ENCODE results near the gene EFNA3. TPM values are rescaled to one million over a fixed set of nuclear protein-coding genes. Genes with fewer than 3 reads are reported as not detected.

Gene EFNA3
- total and polyA plus RNA-seq, 2 experiments from 2014 or later = 10.3 to 13.6 TPM

DNA sequence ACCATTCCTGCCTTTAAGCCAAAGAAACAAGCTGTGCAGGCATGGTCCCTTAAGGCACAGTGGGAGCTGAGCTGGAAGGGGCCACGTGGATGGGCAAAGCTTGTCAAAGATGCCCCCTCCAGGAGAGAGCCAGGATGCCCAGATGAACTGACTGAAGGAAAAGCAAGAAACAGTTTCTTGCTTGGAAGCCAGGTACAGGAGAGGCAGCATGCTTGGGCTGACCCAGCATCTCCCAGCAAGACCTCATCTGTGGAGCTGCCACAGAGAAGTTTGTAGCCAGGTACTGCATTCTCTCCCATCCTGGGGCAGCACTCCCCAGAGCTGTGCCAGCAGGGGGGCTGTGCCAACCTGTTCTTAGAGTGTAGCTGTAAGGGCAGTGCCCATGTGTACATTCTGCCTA, 55.7 kb downstream of the EFNA3 start:
- H2AFZ ChIP-seq = no peak overlapping the region
- DNase-seq (ENCODE audit: low spot score) (no peak), ATAC-seq (no peak)
- H3K9me2 ChIP-seq (ENCODE audit: insufficient read depth) = no peaks in the 10 kb centered on the region
- no peaks in the 10 kb centered on the region for H3K9me3 Mint-ChIP-seq
- H3K27ac Mint-ChIP-seq = no peak overlapping the region
- H3K36me3 ChIP-seq (ENCODE audit: insufficient read depth) = no peaks in the 10 kb centered on the region
- peaks cover 22% of the 10 kb centered on the region for H3F3A ChIP-seq (replicated peaks; ENCODE audit: low read depth)
- H3K4me1 ChIP-seq (ENCODE audit: insufficient read depth) = peaks cover 30% of the 10 kb centered on the region
- peaks cover 13% of the 10 kb centered on the region; the same call in 1 of the 2 replicates for H4K20me1 ChIP-seq (replicated peaks; ENCODE audit: insufficient read depth)
- peaks cover 33% of the 10 kb centered on the region for H3K27me3 Mint-ChIP-seq (ENCODE audit: insufficient read depth, low read depth, poor library complexity)
- no peak overlapping the region for H3K27ac ChIP-seq (ENCODE audit: low read depth)
- TF ChIP-seq, protein P1, sequence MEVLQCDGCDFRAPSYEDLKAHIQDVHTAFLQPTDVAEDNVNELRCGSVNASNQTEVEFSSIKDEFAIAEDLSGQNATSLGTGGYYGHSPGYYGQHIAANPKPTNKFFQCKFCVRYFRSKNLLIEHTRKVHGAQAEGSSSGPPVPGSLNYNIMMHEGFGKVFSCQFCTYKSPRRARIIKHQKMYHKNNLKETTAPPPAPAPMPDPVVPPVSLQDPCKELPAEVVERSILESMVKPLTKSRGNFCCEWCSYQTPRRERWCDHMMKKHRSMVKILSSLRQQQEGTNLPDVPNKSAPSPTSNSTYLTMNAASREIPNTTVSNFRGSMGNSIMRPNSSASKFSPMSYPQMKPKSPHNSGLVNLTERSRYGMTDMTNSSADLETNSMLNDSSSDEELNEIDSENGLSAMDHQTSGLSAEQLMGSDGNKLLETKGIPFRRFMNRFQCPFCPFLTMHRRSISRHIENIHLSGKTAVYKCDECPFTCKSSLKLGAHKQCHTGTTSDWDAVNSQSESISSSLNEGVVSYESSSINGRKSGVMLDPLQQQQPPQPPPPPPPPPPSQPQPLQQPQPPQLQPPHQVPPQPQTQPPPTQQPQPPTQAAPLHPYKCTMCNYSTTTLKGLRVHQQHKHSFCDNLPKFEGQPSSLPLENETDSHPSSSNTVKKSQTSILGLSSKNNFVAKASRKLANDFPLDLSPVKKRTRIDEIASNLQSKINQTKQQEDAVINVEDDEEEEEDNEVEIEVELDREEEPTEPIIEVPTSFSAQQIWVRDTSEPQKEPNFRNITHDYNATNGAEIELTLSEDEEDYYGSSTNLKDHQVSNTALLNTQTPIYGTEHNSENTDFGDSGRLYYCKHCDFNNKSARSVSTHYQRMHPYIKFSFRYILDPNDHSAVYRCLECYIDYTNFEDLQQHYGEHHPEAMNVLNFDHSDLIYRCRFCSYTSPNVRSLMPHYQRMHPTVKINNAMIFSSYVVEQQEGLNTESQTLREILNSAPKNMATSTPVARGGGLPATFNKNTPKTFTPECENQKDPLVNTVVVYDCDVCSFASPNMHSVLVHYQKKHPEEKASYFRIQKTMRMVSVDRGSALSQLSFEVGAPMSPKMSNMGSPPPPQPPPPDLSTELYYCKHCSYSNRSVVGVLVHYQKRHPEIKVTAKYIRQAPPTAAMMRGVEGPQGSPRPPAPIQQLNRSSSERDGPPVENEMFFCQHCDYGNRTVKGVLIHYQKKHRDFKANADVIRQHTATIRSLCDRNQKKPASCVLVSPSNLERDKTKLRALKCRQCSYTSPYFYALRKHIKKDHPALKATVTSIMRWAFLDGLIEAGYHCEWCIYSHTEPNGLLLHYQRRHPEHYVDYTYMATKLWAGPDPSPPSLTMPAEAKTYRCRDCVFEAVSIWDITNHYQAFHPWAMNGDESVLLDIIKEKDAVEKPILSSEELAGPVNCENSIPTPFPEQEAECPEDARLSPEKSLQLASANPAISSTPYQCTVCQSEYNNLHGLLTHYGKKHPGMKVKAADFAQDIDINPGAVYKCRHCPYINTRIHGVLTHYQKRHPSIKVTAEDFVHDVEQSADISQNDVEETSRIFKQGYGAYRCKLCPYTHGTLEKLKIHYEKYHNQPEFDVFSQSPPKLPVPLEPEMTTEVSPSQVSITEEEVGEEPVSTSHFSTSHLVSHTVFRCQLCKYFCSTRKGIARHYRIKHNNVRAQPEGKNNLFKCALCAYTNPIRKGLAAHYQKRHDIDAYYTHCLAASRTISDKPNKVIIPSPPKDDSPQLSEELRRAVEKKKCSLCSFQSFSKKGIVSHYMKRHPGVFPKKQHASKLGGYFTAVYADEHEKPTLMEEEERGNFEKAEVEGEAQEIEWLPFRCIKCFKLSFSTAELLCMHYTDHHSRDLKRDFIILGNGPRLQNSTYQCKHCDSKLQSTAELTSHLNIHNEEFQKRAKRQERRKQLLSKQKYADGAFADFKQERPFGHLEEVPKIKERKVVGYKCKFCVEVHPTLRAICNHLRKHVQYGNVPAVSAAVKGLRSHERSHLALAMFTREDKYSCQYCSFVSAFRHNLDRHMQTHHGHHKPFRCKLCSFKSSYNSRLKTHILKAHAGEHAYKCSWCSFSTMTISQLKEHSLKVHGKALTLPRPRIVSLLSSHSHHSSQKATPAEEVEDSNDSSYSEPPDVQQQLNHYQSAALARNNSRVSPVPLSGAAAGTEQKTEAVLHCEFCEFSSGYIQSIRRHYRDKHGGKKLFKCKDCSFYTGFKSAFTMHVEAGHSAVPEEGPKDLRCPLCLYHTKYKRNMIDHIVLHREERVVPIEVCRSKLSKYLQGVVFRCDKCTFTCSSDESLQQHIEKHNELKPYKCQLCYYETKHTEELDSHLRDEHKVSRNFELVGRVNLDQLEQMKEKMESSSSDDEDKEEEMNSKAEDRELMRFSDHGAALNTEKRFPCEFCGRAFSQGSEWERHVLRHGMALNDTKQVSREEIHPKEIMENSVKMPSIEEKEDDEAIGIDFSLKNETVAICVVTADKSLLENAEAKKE (CRISPR knock-in tag; IDR thresholded peaks at IDR 0.05) = no peak
- TF ChIP-seq, protein P2, sequence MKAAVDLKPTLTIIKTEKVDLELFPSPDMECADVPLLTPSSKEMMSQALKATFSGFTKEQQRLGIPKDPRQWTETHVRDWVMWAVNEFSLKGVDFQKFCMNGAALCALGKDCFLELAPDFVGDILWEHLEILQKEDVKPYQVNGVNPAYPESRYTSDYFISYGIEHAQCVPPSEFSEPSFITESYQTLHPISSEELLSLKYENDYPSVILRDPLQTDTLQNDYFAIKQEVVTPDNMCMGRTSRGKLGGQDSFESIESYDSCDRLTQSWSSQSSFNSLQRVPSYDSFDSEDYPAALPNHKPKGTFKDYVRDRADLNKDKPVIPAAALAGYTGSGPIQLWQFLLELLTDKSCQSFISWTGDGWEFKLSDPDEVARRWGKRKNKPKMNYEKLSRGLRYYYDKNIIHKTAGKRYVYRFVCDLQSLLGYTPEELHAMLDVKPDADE (IDR thresholded peaks at IDR 0.05) = no peak
- TF ChIP-seq, protein P3, sequence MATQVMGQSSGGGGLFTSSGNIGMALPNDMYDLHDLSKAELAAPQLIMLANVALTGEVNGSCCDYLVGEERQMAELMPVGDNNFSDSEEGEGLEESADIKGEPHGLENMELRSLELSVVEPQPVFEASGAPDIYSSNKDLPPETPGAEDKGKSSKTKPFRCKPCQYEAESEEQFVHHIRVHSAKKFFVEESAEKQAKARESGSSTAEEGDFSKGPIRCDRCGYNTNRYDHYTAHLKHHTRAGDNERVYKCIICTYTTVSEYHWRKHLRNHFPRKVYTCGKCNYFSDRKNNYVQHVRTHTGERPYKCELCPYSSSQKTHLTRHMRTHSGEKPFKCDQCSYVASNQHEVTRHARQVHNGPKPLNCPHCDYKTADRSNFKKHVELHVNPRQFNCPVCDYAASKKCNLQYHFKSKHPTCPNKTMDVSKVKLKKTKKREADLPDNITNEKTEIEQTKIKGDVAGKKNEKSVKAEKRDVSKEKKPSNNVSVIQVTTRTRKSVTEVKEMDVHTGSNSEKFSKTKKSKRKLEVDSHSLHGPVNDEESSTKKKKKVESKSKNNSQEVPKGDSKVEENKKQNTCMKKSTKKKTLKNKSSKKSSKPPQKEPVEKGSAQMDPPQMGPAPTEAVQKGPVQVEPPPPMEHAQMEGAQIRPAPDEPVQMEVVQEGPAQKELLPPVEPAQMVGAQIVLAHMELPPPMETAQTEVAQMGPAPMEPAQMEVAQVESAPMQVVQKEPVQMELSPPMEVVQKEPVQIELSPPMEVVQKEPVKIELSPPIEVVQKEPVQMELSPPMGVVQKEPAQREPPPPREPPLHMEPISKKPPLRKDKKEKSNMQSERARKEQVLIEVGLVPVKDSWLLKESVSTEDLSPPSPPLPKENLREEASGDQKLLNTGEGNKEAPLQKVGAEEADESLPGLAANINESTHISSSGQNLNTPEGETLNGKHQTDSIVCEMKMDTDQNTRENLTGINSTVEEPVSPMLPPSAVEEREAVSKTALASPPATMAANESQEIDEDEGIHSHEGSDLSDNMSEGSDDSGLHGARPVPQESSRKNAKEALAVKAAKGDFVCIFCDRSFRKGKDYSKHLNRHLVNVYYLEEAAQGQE (IDR thresholded peaks at IDR 0.05; ENCODE audit: unreplicated experiment) = no peak
- TF ChIP-seq CREB1 (CRISPR knock-in tag; IDR thresholded peaks at IDR 0.05; ENCODE audit: low read depth) (no peak), POLR2AphosphoS5 (IDR thresholded peaks at IDR 0.05; ENCODE audit: low read depth) (no peak), EZH2phosphoT487 (IDR thresholded peaks at IDR 0.05; ENCODE audit: unreplicated experiment) (no peak), NANOG (IDR thresholded peaks at IDR 0.05; ENCODE audit: borderline replicate concordance) (no peak), ZNF114 (CRISPR knock-in tag; IDR thresholded peaks at IDR 0.05) (no peak), JUNB (IDR thresholded peaks at IDR 0.05; ENCODE audit: unreplicated experiment) (no peak), EZH2 (IDR thresholded peaks at IDR 0.05; ENCODE audit: low read depth, unreplicated experiment) (no peak), ZNF331 (CRISPR knock-in tag; IDR thresholded peaks at IDR 0.05; ENCODE audit: low read depth) (no peak), STAT1 (IDR thresholded peaks at IDR 0.05; ENCODE audit: unreplicated experiment) (no peak)
- TF ChIP-seq, protein P4, sequence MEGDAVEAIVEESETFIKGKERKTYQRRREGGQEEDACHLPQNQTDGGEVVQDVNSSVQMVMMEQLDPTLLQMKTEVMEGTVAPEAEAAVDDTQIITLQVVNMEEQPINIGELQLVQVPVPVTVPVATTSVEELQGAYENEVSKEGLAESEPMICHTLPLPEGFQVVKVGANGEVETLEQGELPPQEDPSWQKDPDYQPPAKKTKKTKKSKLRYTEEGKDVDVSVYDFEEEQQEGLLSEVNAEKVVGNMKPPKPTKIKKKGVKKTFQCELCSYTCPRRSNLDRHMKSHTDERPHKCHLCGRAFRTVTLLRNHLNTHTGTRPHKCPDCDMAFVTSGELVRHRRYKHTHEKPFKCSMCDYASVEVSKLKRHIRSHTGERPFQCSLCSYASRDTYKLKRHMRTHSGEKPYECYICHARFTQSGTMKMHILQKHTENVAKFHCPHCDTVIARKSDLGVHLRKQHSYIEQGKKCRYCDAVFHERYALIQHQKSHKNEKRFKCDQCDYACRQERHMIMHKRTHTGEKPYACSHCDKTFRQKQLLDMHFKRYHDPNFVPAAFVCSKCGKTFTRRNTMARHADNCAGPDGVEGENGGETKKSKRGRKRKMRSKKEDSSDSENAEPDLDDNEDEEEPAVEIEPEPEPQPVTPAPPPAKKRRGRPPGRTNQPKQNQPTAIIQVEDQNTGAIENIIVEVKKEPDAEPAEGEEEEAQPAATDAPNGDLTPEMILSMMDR (conservative IDR thresholded peaks at IDR 0.05; ENCODE audit: low read depth in 2 of 2) = no peak
- H3K27me3 ChIP-seq (ENCODE audit: insufficient read depth) = peaks cover 20% of the 10 kb centered on the region
- peaks cover 24% of the 10 kb centered on the region for H3K36me3 Mint-ChIP-seq (ENCODE audit: low read depth)
- peak overlapping the region; percentile 86 for H3K4me2 ChIP-seq
- H3K4me1 Mint-ChIP-seq = peaks cover 32% of the 10 kb centered on the region
- peak overlapping the region; percentile 94 for H3K4me3 Mint-ChIP-seq
- peaks cover 16% of the 10 kb centered on the region for H3K79me2 ChIP-seq (replicated peaks; ENCODE audit: insufficient read depth)
- H3K4me3 ChIP-seq = peak overlapping the region; percentile 82
